K562 (cell line): ENCODE data around the gene DHX35. TPM values are rescaled to one million over a fixed set of nuclear protein-coding genes. Genes with fewer than 3 reads are reported as not detected.

Experiments
- BRF1 ChIP-seq: IDR thresholded peaks from 3 replicates; pipeline ENCODE4 v1.6.1; 2011; ENCODE audit warnings: borderline replicate concordance, mild to moderate bottlenecking; ENCODE audit not compliant: insufficient read length; ENCODE audit errors: extremely low read depth
- CBX1 ChIP-seq: sonication (generic); IDR thresholded peaks from 2 replicates; pipeline ENCODE4 v1.6.1; 2016; ENCODE audit warnings: antibody characterized with exemption, low read depth, mild to moderate bottlenecking
- CREM ChIP-seq: IDR thresholded peaks from 2 replicates; pipeline ENCODE4 v1.6.1; 2014; ENCODE audit warnings: antibody characterized with exemption, low read depth
- ETS2 ChIP-seq: IDR thresholded peaks from 2 replicates; pipeline ENCODE4 v1.6.1; 2016; ENCODE audit warnings: borderline replicate concordance, missing genetic modification characterization, mild to moderate bottlenecking, moderate library complexity, missing compliant biosample characterization; ENCODE audit not compliant: poor library complexity, severe bottlenecking
- KHSRP ChIP-seq: fragments of 450-650 bp; IDR thresholded peaks from 2 replicates; pipeline ENCODE4 v1.6.1; 2017
- MYBL2 ChIP-seq, 2 experiments: fragments of 450-650 bp in 1 of 2; sonication (generic) in 1 of 2; formaldehyde crosslinking in 1 of 2; IDR thresholded peaks; 2 replicates each; pipeline versions ENCODE4 v1.6.1 to v1.8.1; 2017 to 2022; ENCODE audit warnings: borderline replicate concordance in 1 of 2, inconsistent platforms in 1 of 2, low read depth in 1 of 2, mild to moderate bottlenecking in 1 of 2, missing genetic modification reagents in 1 of 2, moderate library complexity in 1 of 2
- SREBF2 ChIP-seq: sonication (generic); formaldehyde crosslinking; IDR thresholded peaks from 2 replicates; pipeline ENCODE4 v1.4.0; 2020; ENCODE audit warnings: mild to moderate bottlenecking, missing genetic modification reagents
- TCF7L2 ChIP-seq: fragments of 150-350 bp; IDR thresholded peaks from 2 replicates; pipeline ENCODE4 v1.6.1; 2016; ENCODE audit warnings: low read depth, mild to moderate bottlenecking, low read length, moderate library complexity
- ZBTB1 ChIP-seq: sonication (generic); formaldehyde crosslinking; IDR thresholded peaks from 2 replicates; pipeline ENCODE4 v1.8.1; 2023; ENCODE audit warnings: missing genetic modification reagents, low read depth, mild to moderate bottlenecking, borderline replicate concordance
- ZMIZ1 ChIP-seq, 2 experiments: fragments of 150-350 bp in 1 of 2; IDR thresholded peaks; 2 replicates each; pipeline ENCODE4 v1.6.1; 2012 to 2016; ENCODE audit warnings: low read depth in 2 of 2, low read length in 2 of 2, mild to moderate bottlenecking in 1 of 2, moderate library complexity in 1 of 2
- ZNF134 ChIP-seq: fragments of 250-450 bp; sonication (Bioruptor Pico); conservative IDR thresholded peaks from 2 replicates; pipeline ENCODE4 v1.4.0; 2020
- ZNF318 ChIP-seq, 2 experiments: fragments of 450-650 bp; IDR thresholded peaks; 2 replicates each; pipeline ENCODE4 v1.6.1; 2016; ENCODE audit warnings: mild to moderate bottlenecking in 2 of 2, borderline replicate concordance in 1 of 2, low read depth in 1 of 2, moderate library complexity in 1 of 2
- ZNF830 ChIP-seq: fragments of 250-450 bp; sonication (Bioruptor Pico); IDR thresholded peaks from 2 replicates; pipeline ENCODE4 v1.5.0; 2021; ENCODE audit warnings: mild to moderate bottlenecking
- ZSCAN29 ChIP-seq: fragments of 450-650 bp; IDR thresholded peaks from 2 replicates; pipeline ENCODE4 v1.6.1; 2017
- polyA plus RNA-seq, 8 experiments: library from polyadenylated mRNA; depleted of rRNA in 4 of 8; stranded (reverse) in 5 of 8; unstranded in 3 of 8; fragments of >200 nt; fragmentation: Nextera tagmentation in 2 of 8; fragmentation: Illumina TruSeq in 1 of 8; extraction: Ambion mirVana in 2 of 8; extraction: Trizol in 1 of 8; gene quantifications; 2 replicates each; pipeline versions ENCODE4 v1.2.1 to v1.2.3, GENCODE V29; 2011 to 2014; ENCODE audit warnings: inconsistent platforms in 1 of 8, missing spikeins in 1 of 8
- total RNA-seq, 7 experiments: library from RNA; depleted of rRNA in 6 of 7; stranded (reverse); fragments of >200 nt in 6 of 7; fragmentation: Illumina TruSeq in 2 of 7; extraction: Trizol in 2 of 7; gene quantifications; 2 replicates each; pipeline versions ENCODE4 v1.2.1 to v1.2.3, GENCODE V29; 2011 to 2021; ENCODE audit warnings: low replicate concordance in 1 of 7

The DHX35 gene
- total and polyA plus RNA-seq, 9 of the 15 experiments (the other 6 are each of a cell fraction or from before 2014, with no cell fraction given) = 6.5 to 25.6 (median 16.9) TPM

GRCh38 chr20:38947931-38948362 lies 14.2 kb upstream of the DHX35 start (continued):
- TF ChIP-seq ZNF134 (CRISPR knock-in tag) = no peak; the same call in 1 of the 2 replicates
- TF ChIP-seq CBX1 = no peak
- no peak for TF ChIP-seq BRF1
- no peak for TF ChIP-seq ZNF830 (CRISPR knock-in tag)
- peak; percentile 86 for TF ChIP-seq CREM
- TF ChIP-seq ZSCAN29 = no peak
- no peak for TF ChIP-seq MYBL2 (IDR thresholded peaks at IDR 0.05; ENCODE audit: low read depth)
- no peak for TF ChIP-seq MYBL2 (CRISPR knock-in tag; IDR thresholded peaks at IDR 0.05; ENCODE audit: borderline replicate concordance)
- TF ChIP-seq ZMIZ1 (IDR thresholded peaks at IDR 0.05; ENCODE audit: low read depth in 2 of 2, low read length in 2 of 2) = peak in 1 of 2 experiments; percentile 99; a peak in 2 of 4 replicates
- peak; percentile 89 for TF ChIP-seq KHSRP
- no peak for TF ChIP-seq ETS2 (tag)
- TF ChIP-seq ZNF318 (IDR thresholded peaks at IDR 0.05; ENCODE audit: borderline replicate concordance in 1 of 2, low read depth in 1 of 2) = 0 out of 4 replicates have a peak, but pooled peaks of 1 of the 2 experiments have one; percentile 35
- TF ChIP-seq TCF7L2 = no peak
- TF ChIP-seq ZBTB1 = no peak
- no peak for TF ChIP-seq SREBF2 (CRISPR knock-in tag)
